OCI-LY3 (cell line): Measurements from ENCODE around the gene ERGIC1.

ENCODE experiments used
- H2AFZ ChIP-seq: fragments of 200-600, 300-600 bp; shearing (Covaris generic); 2 replicates; pipeline ENCODE4 v1.6.0; 2014; ENCODE audit warnings: antibody characterized with exemption, low read depth, low read length
- H3K27ac ChIP-seq: fragments of 200-600, 300-600 bp; sonication (generic); 2 replicates; pipeline ENCODE4 v1.5.1; 2014; ENCODE audit warnings: mild to moderate bottlenecking, low read length, moderate library complexity, mixed read lengths
- H3K27me3 ChIP-seq: fragments of 200-600, 300-600 bp; sonication (generic); 2 replicates; pipeline ENCODE4 v1.6.1; 2014; ENCODE audit warnings: low read depth, low read length, mixed read lengths
- H3K36me3 ChIP-seq: fragments of 200-600, 300-600 bp; sonication (generic); replicated peaks from 2 replicates; pipeline ENCODE3; 2014; ENCODE audit warnings: low read depth, low read length, mixed read lengths
- H3K4me1 ChIP-seq: fragments of 300-600, 200-600 bp; sonication (generic); 2 replicates; pipeline ENCODE4 v1.6.1; 2014; ENCODE audit warnings: low read length, mixed read lengths
- H3K4me2 ChIP-seq: fragments of 200-600, 300-600 bp; sonication (generic); 2 replicates; pipeline ENCODE4 v1.6.1; 2014; ENCODE audit warnings: low read length, mixed read lengths
- H3K4me3 ChIP-seq: fragments of 300-600, 200-600 bp; sonication (generic); 2 replicates; pipeline ENCODE4 v1.5.1; 2014; ENCODE audit warnings: antibody characterized with exemption, mild to moderate bottlenecking, low read length, moderate library complexity
- H3K79me2 ChIP-seq: fragments of 300-600, 200-600 bp; shearing (Covaris generic); 2 replicates; pipeline ENCODE4 v1.6.1; 2014; ENCODE audit warnings: mild to moderate bottlenecking, low read length, mixed read lengths
- H3K9ac ChIP-seq: fragments of 300-600, 200-600 bp; shearing (Covaris generic); 2 replicates; pipeline ENCODE4 v1.6.0; 2014; ENCODE audit warnings: mild to moderate bottlenecking, low read length, moderate library complexity
- H3K9me3 ChIP-seq: fragments of 200-600, 300-600 bp; shearing (Covaris generic); 2 replicates; pipeline ENCODE4 v1.6.1; 2014; ENCODE audit warnings: low read length, mixed read lengths; ENCODE audit not compliant: insufficient read depth
- H4K20me1 ChIP-seq: fragments of 200-600, 300-600 bp; sonication (generic); 2 replicates; pipeline ENCODE4 v1.6.1; 2016; ENCODE audit warnings: low read length, mixed read lengths; ENCODE audit not compliant: insufficient read depth
- CTCF ChIP-seq: fragments of 200-600, 300-600 bp; sonication (generic); IDR thresholded peaks from 2 replicates; pipeline ENCODE4 v1.5.1; 2014; ENCODE audit warnings: antibody characterized with exemption, low read length, low read depth
- EZH2phosphoT487 ChIP-seq: fragments of 200-600 bp; shearing (Covaris generic); IDR thresholded peaks from 2 replicates; pipeline ENCODE4 v1.6.1; 2018; ENCODE audit warnings: antibody characterized with exemption, mixed run types, low read depth

ERGIC1 gene

GRCh38 chr5:172870715-172871461, 36.8 kb downstream of the ERGIC1 start:
- Histone ChIP-seq H3K9ac (no peak overlapping the region), H3K9me3 (no peaks in the 10 kb centered on the region), H4K20me1 (peaks cover 21% of the 10 kb centered on the region), H2AFZ (no peak overlapping the region), H3K4me2 (no peak overlapping the region), H3K36me3 (no peaks in the 10 kb centered on the region), H3K4me1 (peaks cover 6% of the 10 kb centered on the region; the same call in 1 of the 2 replicates), H3K27me3 (no peaks in the 10 kb centered on the region), H3K27ac (no peak overlapping the region), H3K4me3 (no peak overlapping the region), H3K79me2 (no peaks in the 10 kb centered on the region)
- TF ChIP-seq EZH2phosphoT487, result no peak
- TF ChIP-seq CTCF, result no peak

GRCh38 chr5:172871536-172871935, 37.5 kb downstream of the ERGIC1 start:
- Histone ChIP-seq H3K9ac (no peak overlapping the region), H3K4me3 (no peak overlapping the region), H3K9me3 (no peaks in the 10 kb centered on the region), H3K4me2 (no peak overlapping the region), H3K27ac (no peak overlapping the region), H3K27me3 (no peaks in the 10 kb centered on the region), H4K20me1 (peaks cover 20% of the 10 kb centered on the region), H3K79me2 (no peaks in the 10 kb centered on the region), H3K36me3 (no peaks in the 10 kb centered on the region), H3K4me1 (peaks cover 2% of the 10 kb centered on the region; the same call in 1 of the 2 replicates), H2AFZ (no peak overlapping the region)
- TF ChIP-seq EZH2phosphoT487 (no peak), CTCF (no peak)

GRCh38 chr5:172871982-172872381, 37.9 kb downstream of the ERGIC1 start:
- H3K9ac ChIP-seq, result no peak overlapping the region
- no peaks in the 10 kb centered on the region for H3K9me3 ChIP-seq
- no peak overlapping the region for H2AFZ ChIP-seq
- no peaks in the 10 kb centered on the region for H3K4me1 ChIP-seq
- H3K4me3 ChIP-seq, result no peak overlapping the region
- H3K4me2 ChIP-seq, result no peak overlapping the region
- H3K79me2 ChIP-seq, result no peaks in the 10 kb centered on the region
- no peaks in the 10 kb centered on the region for H3K27me3 ChIP-seq
- peaks cover 16% of the 10 kb centered on the region for H4K20me1 ChIP-seq
- H3K27ac ChIP-seq, result no peak overlapping the region
- TF ChIP-seq CTCF, result no peak
- H3K36me3 ChIP-seq, result no peaks in the 10 kb centered on the region

GRCh38 chr5:172872997-172873491, 39.0 kb downstream of the ERGIC1 start:
- TF ChIP-seq CTCF (no peak), EZH2phosphoT487 (no peak)
- Histone ChIP-seq H3K27ac (no peak overlapping the region), H3K4me3 (no peak overlapping the region), H3K27me3 (no peaks in the 10 kb centered on the region), H2AFZ (no peak overlapping the region), H3K9ac (no peak overlapping the region), H3K4me2 (no peak overlapping the region), H3K9me3 (no peaks in the 10 kb centered on the region), H3K4me1 (no peaks in the 10 kb centered on the region), H3K36me3 (no peaks in the 10 kb centered on the region), H3K79me2 (no peaks in the 10 kb centered on the region), H4K20me1 (peaks cover 15% of the 10 kb centered on the region)
